DMS 273 treated with DMSO at 0.1 percent for 48 hours (cell line): ENCODE measurements around the gene NRL.

Experiments
- DNase-seq: peaks from one replicate; lab custom pipeline; 2025; lab: John Stamatoyannopoulos, UW

NRL gene

GRCh38 chr14:24144451-24144850 lies 29.7 kb upstream of the NRL start:
- DNase-seq = no peak

DNA sequence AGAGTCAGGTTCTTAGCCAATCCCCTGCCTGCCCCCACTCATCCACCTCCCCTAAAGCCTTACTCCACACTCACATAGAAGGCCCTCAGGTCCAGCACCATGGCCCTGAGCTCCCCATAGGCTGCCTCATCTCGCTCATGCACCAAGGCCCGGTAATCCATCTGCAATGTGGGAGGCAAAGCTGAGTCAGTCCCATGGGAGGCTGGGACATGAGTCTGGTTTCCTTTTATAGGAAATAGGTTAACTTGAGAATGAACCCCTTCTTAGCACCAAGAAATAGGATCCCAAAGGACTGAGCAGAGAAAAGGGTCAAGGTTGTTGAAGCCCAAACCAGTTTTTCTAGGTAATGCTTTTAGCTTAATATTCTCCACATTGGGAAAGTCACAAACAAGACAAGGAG lies 28.8 kb upstream of the NRL start:
- no peak for DNase-seq

DNA sequence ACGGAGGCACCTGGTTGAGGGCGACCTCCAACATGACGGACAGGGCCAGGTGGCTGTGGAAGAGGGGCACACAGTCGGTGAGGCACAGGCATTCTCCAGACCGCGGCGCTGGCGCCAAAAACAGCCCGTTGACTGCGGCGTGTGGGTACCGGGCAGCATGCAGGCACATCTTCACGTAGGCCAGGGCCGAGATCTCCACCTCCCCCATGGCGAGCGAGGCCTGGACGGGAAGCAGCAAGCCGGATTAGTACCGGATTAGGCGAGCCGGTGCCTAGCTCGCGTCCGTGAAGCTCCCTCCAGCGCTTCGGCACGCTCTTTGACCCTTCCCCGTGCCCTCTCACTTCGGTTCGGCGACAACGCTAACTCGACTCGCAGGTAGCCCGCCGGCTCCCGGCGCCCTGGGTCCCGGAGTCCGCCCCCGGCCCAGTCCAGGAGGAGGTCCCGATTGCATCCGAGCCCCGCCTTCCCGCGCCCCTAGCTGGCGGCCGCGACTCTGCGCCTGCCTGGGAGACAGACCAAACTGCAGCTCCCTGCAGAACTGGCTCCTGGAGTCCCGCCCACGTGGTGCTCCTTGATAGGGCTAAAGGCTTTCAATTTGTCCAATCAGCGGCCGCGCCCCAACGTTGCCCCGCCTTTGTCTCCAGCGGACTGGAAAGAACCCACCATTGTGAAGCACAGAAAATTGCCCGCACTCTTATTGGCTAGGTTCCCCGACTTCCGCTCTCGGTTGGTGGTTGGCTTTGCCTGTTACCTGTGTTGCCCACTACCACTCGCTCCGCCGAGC lies 26.5 kb upstream of the NRL start, which contains the start of gene EMC9:
TSS of gene EMC9 (minus strand) at position 495 of the 784 bp plus-strand sequence. CDS start at position 208, 287 bp downstream.
- peak; percentile 99 for DNase-seq

GRCh38 chr14:24139272-24139934 lies 24.7 kb upstream of the NRL start:
- DNase-seq = no peak

GRCh38 chr14:24138396-24139271 lies 23.9 kb upstream of the NRL start:
- DNase-seq = no peak

GRCh38 chr14:24137529-24138395 lies 23.0 kb upstream of the NRL start:
- DNase-seq = no peak

- no peak for DNase-seq
These were observed 22.2 kb upstream of the NRL start for GRCh38 chr14:24136684-24137528.

DNA sequence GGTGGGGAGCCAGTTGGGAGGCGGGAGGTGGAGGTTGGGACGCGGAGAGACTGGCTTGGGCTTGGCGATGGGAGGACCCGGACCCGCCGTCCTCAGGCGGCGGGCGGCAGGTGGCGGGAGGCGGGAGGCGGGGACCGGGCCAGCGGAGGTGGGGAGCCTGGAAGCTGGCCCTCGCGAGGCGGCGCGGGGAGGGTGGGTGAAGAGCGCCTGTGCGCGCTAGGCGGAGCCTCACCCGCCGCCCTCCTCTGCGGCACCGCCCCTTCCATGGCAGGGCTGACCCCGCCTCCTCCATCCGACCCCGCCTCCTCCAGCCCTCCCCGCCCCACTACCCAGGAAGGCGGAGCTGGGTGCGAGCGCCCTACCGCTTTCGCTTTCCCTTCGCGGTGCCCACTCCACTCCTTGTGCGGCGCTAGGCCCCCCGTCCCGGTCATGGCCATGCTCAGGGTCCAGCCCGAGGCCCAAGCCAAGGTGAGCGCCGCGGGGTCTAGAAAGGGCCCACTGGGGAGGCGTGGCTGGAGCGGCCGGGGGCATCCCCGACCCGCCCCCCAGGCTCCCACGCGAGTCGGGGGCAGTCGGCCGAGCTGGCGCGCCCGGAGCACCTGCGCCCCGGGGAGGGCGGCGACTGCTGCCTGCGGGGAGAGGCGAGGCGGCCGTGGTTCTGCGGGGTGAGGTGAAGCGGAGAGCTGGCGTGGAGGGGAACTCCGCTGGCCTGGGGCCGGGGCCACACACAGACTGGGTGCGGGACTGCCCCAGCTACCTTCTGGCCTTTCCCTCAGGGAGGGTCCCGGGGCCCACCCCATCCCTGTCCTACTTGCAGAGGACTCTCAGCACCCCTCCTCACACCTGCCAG lies 21.3 kb upstream of the NRL start, which contains the start of gene PSME1:
TSS of gene PSME1 (plus strand) at position 361 of the 850 bp plus-strand sequence. CDS start at position 430, 69 bp downstream.
- DNase-seq = peak; percentile 67

- DNase-seq = no peak
These were observed 20.8 kb upstream of the NRL start for GRCh38 chr14:24135584-24135833.

DNA sequence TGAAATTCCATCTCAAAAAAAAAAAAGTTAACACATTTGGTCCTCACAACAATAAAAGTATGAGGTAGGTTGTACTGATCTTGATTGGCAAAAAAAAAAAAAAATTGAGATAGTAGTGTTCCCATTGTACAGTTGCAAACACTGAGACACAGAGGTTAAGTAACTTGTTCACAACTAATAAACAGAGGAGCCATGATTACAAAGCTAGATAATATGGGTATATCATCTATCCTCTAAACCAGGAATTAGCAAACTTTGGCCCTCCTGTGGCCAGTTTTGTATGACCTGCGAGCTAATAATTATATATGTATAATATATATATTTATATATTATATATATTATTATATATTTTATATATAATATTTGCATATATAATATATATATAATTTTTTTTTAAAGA lies 19.0 kb upstream of the NRL start:
- no peak for DNase-seq

GRCh38 chr14:24132976-24133375 lies 18.2 kb upstream of the NRL start:
- no peak for DNase-seq

- no peak for DNase-seq
These were observed 17.4 kb upstream of the NRL start for GRCh38 chr14:24132061-24132685.

- no peak for DNase-seq
These were observed 16.8 kb upstream of the NRL start for GRCh38 chr14:24131549-24131966.

DNA sequence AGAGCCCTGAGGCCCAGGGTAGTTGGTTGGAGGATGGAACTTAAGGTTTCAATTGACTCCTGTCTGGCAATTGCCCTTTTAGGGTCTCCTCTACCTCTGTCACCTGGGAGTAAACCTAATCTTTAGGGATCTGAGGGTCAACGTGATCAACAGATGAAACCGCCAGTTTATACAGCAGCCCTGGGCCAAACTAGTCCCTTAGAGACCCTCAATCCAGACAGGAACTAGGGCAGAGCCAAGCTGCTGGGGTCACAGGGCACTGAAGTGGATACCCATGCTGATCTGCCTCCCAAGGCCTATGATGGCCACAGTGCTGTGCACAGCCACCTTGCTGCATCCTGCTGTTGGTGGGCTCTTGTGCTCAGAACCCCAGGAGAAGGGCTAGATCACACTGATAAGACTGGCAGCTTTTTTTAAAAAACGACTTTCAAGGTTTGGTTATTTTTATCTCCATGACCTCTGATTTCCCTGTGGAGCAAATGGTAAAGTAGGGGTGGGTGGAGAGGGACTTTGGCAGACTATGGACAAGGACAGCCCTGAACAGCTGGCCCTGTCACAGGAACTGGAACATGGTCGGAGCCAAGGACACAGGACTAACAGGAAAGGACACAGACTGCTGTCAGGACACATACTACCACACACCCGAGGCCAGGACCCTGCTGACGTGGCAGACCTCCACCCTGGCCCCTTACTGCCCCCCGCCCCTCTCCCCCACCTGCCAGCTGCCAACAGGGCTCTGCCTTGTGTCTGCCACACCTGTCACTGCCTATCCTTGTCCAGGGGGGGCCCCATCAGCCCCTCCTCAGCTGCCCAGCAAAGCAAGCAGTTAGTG lies 16.2 kb upstream of the NRL start:
- no peak for DNase-seq

- DNase-seq = no peak
These were observed 15.6 kb upstream of the NRL start, which contains the start of gene FITM1 for GRCh38 chr14:24130380-24130716. Gene FITM1 (plus strand): TSS chr14:24130659. CDS start chr14:24131564, 905 bp downstream.

GRCh38 chr14:24129410-24129998 lies 14.8 kb upstream of the NRL start:
- no peak for DNase-seq

GRCh38 chr14:24127673-24128072 lies 12.9 kb upstream of the NRL start:
- no peak for DNase-seq

DNA sequence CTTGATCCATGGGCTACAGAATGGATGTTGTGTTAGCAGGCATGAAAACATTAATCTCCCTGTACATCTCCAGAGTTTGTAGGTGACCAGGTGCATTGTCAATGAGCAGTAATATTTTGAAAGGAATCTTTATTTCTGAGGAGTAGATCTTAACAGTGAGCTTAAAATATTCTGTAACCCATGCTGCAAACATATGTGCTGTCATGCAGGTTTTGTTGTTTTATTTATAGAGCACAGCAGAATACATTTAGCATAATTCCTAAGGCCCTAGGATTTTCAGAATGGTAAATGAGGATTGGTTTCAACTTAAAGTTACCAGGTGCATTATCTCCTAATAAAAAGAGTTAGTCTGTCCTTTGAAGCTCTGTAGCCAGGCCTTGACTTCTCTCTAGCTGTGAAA lies 12.2 kb upstream of the NRL start:
- DNase-seq = no peak
